Naive thymus-derived CD4-positive, alpha-beta T cell (primary cell): ENCODE measurements around the gene ZNF595. TPM values are rescaled to one million over a fixed set of nuclear protein-coding genes. Genes with fewer than 3 reads are reported as not detected.
"Not testable (repeated sequence)": the region's sequence is repeated elsewhere in the genome, so short reads cannot be mapped to it uniquely, and the experiment has no call there.

Experiments used
- ATAC-seq: fragments of 150-1000 bp; cut with Tn5 transposase; 2 replicates; pipeline ENCODE4 v1.10.0; 2021; ENCODE audit warnings: mild to moderate bottlenecking, moderate library complexity
- CTCF ChIA-PET: fragments of 350-600 bp; sonication (Branson Sonifier 250); formaldehyde crosslinking; loops from one replicate; lab custom pipeline; 2021; ENCODE audit warnings: antibody characterized with exemption; lab: Charles Lee
- POLR2A ChIA-PET: fragments of 350-600 bp; sonication (Branson Sonifier 250); formaldehyde crosslinking; loops from one replicate; lab custom pipeline; 2021; ENCODE audit warnings: antibody characterized with exemption, inconsistent platforms; lab: Charles Lee
- DNase-seq, 9 donors: peaks; one replicate each; pipeline versions ENCODE4 v3.0.0 to v3.0.0-alpha.2; 2020 to 2022; ENCODE audit warnings: mixed read lengths in 1 of 9
- H3K27ac ChIP-seq: one replicate; pipeline ENCODE4 v1.7.0; 2013; ENCODE audit warnings: mild to moderate bottlenecking, low read depth, low read length, moderate library complexity
- H3K27me3 ChIP-seq, 2 donors: one replicate each; pipeline ENCODE4 v1.7.0; 2013; ENCODE audit warnings: low read length in 2 of 2, mild to moderate bottlenecking in 2 of 2, moderate library complexity in 2 of 2; ENCODE audit not compliant: control insufficient read depth in 2 of 2, insufficient read depth in 2 of 2
- H3K36me3 ChIP-seq, 3 experiments: 1 replicate in 2 of 3; 2 replicates in 1 of 3; pipeline ENCODE4 v1.7.0; 2013; ENCODE audit warnings: low read length in 3 of 3, mild to moderate bottlenecking in 3 of 3, moderate library complexity in 1 of 3; ENCODE audit not compliant: insufficient read depth in 3 of 3, control insufficient read depth in 2 of 3
- H3K4me1 ChIP-seq, 2 donors: one replicate each; pipeline ENCODE4 v1.7.0; 2013; ENCODE audit warnings: low read length in 2 of 2, mild to moderate bottlenecking in 2 of 2, moderate library complexity in 1 of 2; ENCODE audit not compliant: control insufficient read depth in 2 of 2, insufficient read depth in 2 of 2
- H3K4me3 ChIP-seq: 2 replicates; pipeline ENCODE4 v1.7.0; 2013; ENCODE audit warnings: mild to moderate bottlenecking, low read length
- H3K9me3 ChIP-seq, 3 experiments: 1 replicate in 2 of 3; 2 replicates in 1 of 3; pipeline ENCODE4 v1.7.0; 2013; ENCODE audit warnings: low read length in 3 of 3; ENCODE audit not compliant: control insufficient read depth in 2 of 3
- H3K27ac Mint-ChIP-seq, 9 donors: one replicate each; pipeline ENCODE4 v1.8.0; 2020 to 2022; ENCODE audit warnings: mixed read lengths in 9 of 9, mild to moderate bottlenecking in 8 of 9, moderate library complexity in 5 of 9, inconsistent platforms in 2 of 9
- H3K27me3 Mint-ChIP-seq, 5 donors: one replicate each; pipeline ENCODE4 v1.8.0; 2021 to 2022; ENCODE audit warnings: mixed read lengths in 5 of 5, mild to moderate bottlenecking in 1 of 5
- H3K36me3 Mint-ChIP-seq, 5 donors: one replicate each; pipeline ENCODE4 v1.8.0; 2020 to 2022; ENCODE audit warnings: mixed read lengths in 5 of 5, mild to moderate bottlenecking in 3 of 5, inconsistent platforms in 1 of 5
- H3K4me1 Mint-ChIP-seq, 7 donors: one replicate each; pipeline ENCODE4 v1.8.0; 2020 to 2022; ENCODE audit warnings: mixed read lengths in 7 of 7, mild to moderate bottlenecking in 3 of 7, inconsistent platforms in 1 of 7
- H3K4me3 Mint-ChIP-seq, 10 donors: one replicate each; pipeline ENCODE4 v1.8.0; 2020 to 2022; ENCODE audit warnings: mild to moderate bottlenecking in 10 of 10, mixed read lengths in 10 of 10, moderate library complexity in 6 of 10, inconsistent platforms in 2 of 10
- H3K9me3 Mint-ChIP-seq, 11 donors: one replicate each; pipeline ENCODE4 v1.8.0; 2020 to 2022; ENCODE audit warnings: mixed read lengths in 11 of 11, mild to moderate bottlenecking in 4 of 11, inconsistent platforms in 1 of 11, moderate library complexity in 1 of 11
- intact Hi-C, 2 donors: fragments of 100-400 bp; cut with micrococcal nuclease; formaldehyde crosslinking; loops; one replicate each; pipeline ENCODE4 v1.15.1; 2023
- polyA plus RNA-seq, 2 donors: library from polyadenylated mRNA; unstranded; fragments of 300-500 nt; fragmentation: Illumina TruSeq; gene quantifications; one replicate each; pipeline ENCODE4 v1.2.3, GENCODE V29; 2021
- total RNA-seq, 6 experiments: library from RNA in 5 of 6; stranded (reverse) in 5 of 6; gene quantifications; 1 replicate in 5 of 6; 2 replicates in 1 of 6; pipeline ENCODE4 v1.2.3 and lab custom pipeline; 2021 to 2026

Gene ZNF595
- total and polyA plus RNA-seq, 7 experiments from 2014 or later = 2.4 to 16.5 (median 8.9) TPM

GRCh38 chr4:85951-86350, 32.8 kb downstream of the ZNF595 start:
- Mint-ChIP-seq H3K4me1 (no peaks in the 10 kb centered on the region), H3K36me3 (peaks cover 20 to 65% (median 54%) of the 10 kb centered on the region in 5 donors), H3K4me3 (no peak overlapping the region), H3K27ac (no peak overlapping the region), H3K9me3 (peaks cover 9 to 97% (median 59%) of the 10 kb centered on the region in 11 donors), H3K27me3 (no peaks in the 10 kb centered on the region)
- Histone ChIP-seq H3K4me3 (no peak overlapping the region), H3K27ac (no peak overlapping the region), H3K9me3 (peaks cover 14 to 71% (median 25%) of the 10 kb centered on the region in 3 experiments), H3K4me1 (no peaks in the 10 kb centered on the region), H3K36me3 (peaks cover 0 to 17% (median 0%) of the 10 kb centered on the region in 3 experiments), H3K27me3 (no peaks in the 10 kb centered on the region)
- DNase-seq (no peak), ATAC-seq (no peak)
- intact Hi-C loops = no loop called here
- CTCF ChIA-PET = no interaction called here
- POLR2A ChIA-PET = no interaction called here

- H3K27me3 ChIP-seq, H3K27me3 Mint-ChIP-seq, H3K4me3 Mint-ChIP-seq, intact Hi-C loops, H3K27ac Mint-ChIP-seq, CTCF ChIA-PET, H3K4me3 ChIP-seq, H3K4me1 Mint-ChIP-seq, H3K4me1 ChIP-seq, POLR2A ChIA-PET, H3K27ac ChIP-seq, DNase-seq, ATAC-seq: not testable (repeated sequence)
- Histone ChIP-seq H3K36me3 (peaks cover 0 to 17% (median 0%) of the 10 kb centered on the region in 3 experiments), H3K9me3 (peaks cover 18 to 72% (median 25%) of the 10 kb centered on the region in 3 experiments)
- H3K36me3 Mint-ChIP-seq = peaks cover 20 to 63% (median 52%) of the 10 kb centered on the region in 5 donors
- H3K9me3 Mint-ChIP-seq = peaks cover 9 to 97% (median 61%) of the 10 kb centered on the region in 11 donors
Measured at GRCh38 chr4:86559-87324, 33.6 kb downstream of the ZNF595 start.

DNA sequence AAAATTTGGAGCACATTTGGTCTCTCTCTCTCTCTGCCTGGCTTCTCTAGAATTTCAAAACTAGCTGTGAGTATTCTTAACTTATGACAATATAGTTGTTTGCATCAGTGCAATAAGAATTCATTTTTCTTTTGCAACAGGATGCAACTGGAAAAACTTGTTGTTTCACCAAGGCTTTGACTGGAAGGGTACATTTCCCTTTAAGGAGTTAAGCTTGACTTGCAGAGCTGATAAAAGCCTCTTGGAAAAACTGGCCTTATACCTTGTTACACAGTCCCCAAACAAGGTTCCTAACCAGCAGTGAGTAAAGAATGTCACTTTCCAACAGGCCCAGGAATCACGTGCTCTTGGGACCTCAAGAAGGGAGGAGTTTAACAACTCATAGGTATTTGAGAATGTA, 45.3 kb downstream of the ZNF595 start:
- H3K36me3 Mint-ChIP-seq = peaks cover 0 to 18% (median 12%) of the 10 kb centered on the region in 5 donors
- H3K4me3 ChIP-seq = no peak overlapping the region
- no peak for ATAC-seq
- H3K4me3 Mint-ChIP-seq = no peak overlapping the region
- H3K27me3 Mint-ChIP-seq = peaks cover 0 to 6% (median 3%) of the 10 kb centered on the region in 5 donors
- no peaks in the 10 kb centered on the region for H3K27me3 ChIP-seq
- H3K27ac ChIP-seq = no peak overlapping the region
- H3K4me1 Mint-ChIP-seq = peaks cover 0 to 2% (median 0%) of the 10 kb centered on the region in 7 donors
- H3K36me3 ChIP-seq = no peaks in the 10 kb centered on the region
- H3K9me3 Mint-ChIP-seq = peaks cover 6 to 98% (median 62%) of the 10 kb centered on the region in 11 donors
- ChIA-PET CTCF (no interaction called here), POLR2A (no interaction called here)
- intact Hi-C loops = no loop called here
- DNase-seq = no peak
- no peak overlapping the region for H3K27ac Mint-ChIP-seq
- peaks cover 0 to 81% (median 7%) of the 10 kb centered on the region in 3 experiments for H3K9me3 ChIP-seq
- H3K4me1 ChIP-seq = no peaks in the 10 kb centered on the region

- H3K27me3 ChIP-seq = no peaks in the 10 kb centered on the region
- peaks cover 0 to 70% (median 7%) of the 10 kb centered on the region in 3 experiments for H3K9me3 ChIP-seq
- peaks cover 0 to 16% (median 10%) of the 10 kb centered on the region in 5 donors for H3K36me3 Mint-ChIP-seq
- no peaks in the 10 kb centered on the region for H3K4me1 ChIP-seq
- intact Hi-C loops = no loop called here
- H3K27me3 Mint-ChIP-seq = peaks cover 0 to 19% (median 7%) of the 10 kb centered on the region in 5 donors
- CTCF ChIA-PET = no interaction called here
- no peak overlapping the region for H3K4me3 ChIP-seq
- no peaks in the 10 kb centered on the region for H3K36me3 ChIP-seq
- DNase-seq (no peak), ATAC-seq (no peak)
- no peak overlapping the region for H3K27ac ChIP-seq
- H3K27ac Mint-ChIP-seq = no peak overlapping the region
- H3K4me3 Mint-ChIP-seq = no peak overlapping the region
- H3K4me1 Mint-ChIP-seq = peaks cover 0 to 4% (median 0%) of the 10 kb centered on the region in 7 donors
- peaks cover 4 to 98% (median 57%) of the 10 kb centered on the region in 11 donors for H3K9me3 Mint-ChIP-seq
- POLR2A ChIA-PET = no interaction called here
Measured at GRCh38 chr4:99863-100262, 46.7 kb downstream of the ZNF595 start.

GRCh38 chr4:107083-107443, 53.9 kb downstream of the ZNF595 start:
- H3K4me1 Mint-ChIP-seq = peaks cover 0 to 13% (median 0%) of the 10 kb centered on the region in 7 donors
- DNase-seq (no peak), ATAC-seq (no peak)
- H3K27me3 Mint-ChIP-seq = peaks cover 24 to 78% (median 60%) of the 10 kb centered on the region in 5 donors
- intact Hi-C loops = no loop called here
- ChIA-PET CTCF (no interaction called here), POLR2A (no interaction called here)
- Histone ChIP-seq H3K4me3 (no peak overlapping the region), H3K9me3 (peaks cover 0 to 75% (median 10%) of the 10 kb centered on the region in 3 experiments), H3K4me1 (no peaks in the 10 kb centered on the region), H3K27me3 (peaks cover 0 to 6% of the 10 kb centered on the region in 2 donors), H3K36me3 (no peaks in the 10 kb centered on the region), H3K27ac (no peak overlapping the region)
- no peak overlapping the region for H3K27ac Mint-ChIP-seq
- peak overlapping the region in 1 of 10 donors; percentile 21 for H3K4me3 Mint-ChIP-seq
- peaks cover 23 to 93% (median 70%) of the 10 kb centered on the region in 11 donors for H3K9me3 Mint-ChIP-seq
- H3K36me3 Mint-ChIP-seq = peaks cover 15 to 69% (median 26%) of the 10 kb centered on the region in 5 donors

- DNase-seq = no peak
- Mint-ChIP-seq H3K27me3 (peaks cover 24 to 78% (median 58%) of the 10 kb centered on the region in 5 donors), H3K4me1 (peaks cover 0 to 13% (median 0%) of the 10 kb centered on the region in 7 donors), H3K36me3 (peaks cover 12 to 70% (median 28%) of the 10 kb centered on the region in 5 donors), H3K27ac (no peak overlapping the region), H3K9me3 (peaks cover 23 to 93% (median 72%) of the 10 kb centered on the region in 11 donors), H3K4me3 (peak overlapping the region in 6 of 10 donors; percentile 4 to 41 (median 34))
- Histone ChIP-seq H3K4me3 (no peak overlapping the region), H3K36me3 (no peaks in the 10 kb centered on the region), H3K27ac (no peak overlapping the region), H3K9me3 (peaks cover 0 to 68% (median 10%) of the 10 kb centered on the region in 3 experiments), H3K27me3 (peaks cover 0 to 6% of the 10 kb centered on the region in 2 donors), H3K4me1 (no peaks in the 10 kb centered on the region)
- intact Hi-C loops = no loop called here
- no peak for ATAC-seq
- POLR2A ChIA-PET = no interaction called here
- CTCF ChIA-PET = no interaction called here
Measured at GRCh38 chr4:107444-108429, 54.6 kb downstream of the ZNF595 start.
